ENCODE results near the gene CYTH2. TPM values are rescaled to one million over a fixed set of nuclear protein-coding genes. Genes with fewer than 3 reads are reported as not detected.

Gene CYTH2
- total RNA-seq, 1 donor from 2014 or later: 67.1 TPM

DNA sequence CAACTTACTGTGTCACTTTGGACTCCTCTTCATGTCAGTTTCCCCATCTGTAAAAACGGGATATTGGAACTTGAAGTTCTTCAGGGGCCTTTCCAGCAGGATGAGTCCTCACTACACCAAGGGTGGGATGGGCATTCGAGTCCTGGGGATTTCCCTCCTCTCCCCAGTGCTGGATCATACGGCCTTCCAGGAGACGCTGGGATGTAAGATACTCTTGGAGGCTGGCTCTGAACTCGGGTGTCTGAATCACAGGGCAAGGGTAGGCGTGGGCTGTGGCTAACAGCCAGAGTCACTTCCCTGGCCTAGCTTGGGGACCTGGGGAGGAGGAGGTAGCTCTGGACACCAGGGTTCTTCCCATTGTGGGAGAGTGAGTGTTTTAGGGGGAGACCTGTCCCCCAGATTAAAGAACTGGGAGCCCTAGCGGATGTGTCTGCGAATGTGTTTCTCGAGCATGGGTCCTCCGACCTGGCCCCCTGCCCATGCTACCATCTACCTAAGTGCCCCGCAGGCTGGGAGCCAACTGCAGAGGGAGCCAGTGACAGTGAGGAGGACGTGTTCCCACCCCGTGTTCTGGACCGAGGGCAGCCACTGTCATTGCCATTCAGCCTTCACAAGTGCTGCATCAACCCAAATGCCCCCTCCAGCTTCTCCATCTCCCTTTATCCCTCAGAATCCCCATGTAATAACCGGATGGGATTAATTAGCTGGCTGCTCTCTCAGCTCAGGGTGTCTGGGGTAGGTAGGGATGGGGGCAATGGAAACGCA, 2.4 kb upstream of the CYTH2 start:
- no peaks in the 10 kb centered on the region for H3K27me3 ChIP-seq (ENCODE audit: insufficient read depth, low read length)
- no peak for TF ChIP-seq EZH2 (IDR thresholded peaks at IDR 0.05; ENCODE audit: insufficient read depth, low read length)
- TF ChIP-seq, protein P1, sequence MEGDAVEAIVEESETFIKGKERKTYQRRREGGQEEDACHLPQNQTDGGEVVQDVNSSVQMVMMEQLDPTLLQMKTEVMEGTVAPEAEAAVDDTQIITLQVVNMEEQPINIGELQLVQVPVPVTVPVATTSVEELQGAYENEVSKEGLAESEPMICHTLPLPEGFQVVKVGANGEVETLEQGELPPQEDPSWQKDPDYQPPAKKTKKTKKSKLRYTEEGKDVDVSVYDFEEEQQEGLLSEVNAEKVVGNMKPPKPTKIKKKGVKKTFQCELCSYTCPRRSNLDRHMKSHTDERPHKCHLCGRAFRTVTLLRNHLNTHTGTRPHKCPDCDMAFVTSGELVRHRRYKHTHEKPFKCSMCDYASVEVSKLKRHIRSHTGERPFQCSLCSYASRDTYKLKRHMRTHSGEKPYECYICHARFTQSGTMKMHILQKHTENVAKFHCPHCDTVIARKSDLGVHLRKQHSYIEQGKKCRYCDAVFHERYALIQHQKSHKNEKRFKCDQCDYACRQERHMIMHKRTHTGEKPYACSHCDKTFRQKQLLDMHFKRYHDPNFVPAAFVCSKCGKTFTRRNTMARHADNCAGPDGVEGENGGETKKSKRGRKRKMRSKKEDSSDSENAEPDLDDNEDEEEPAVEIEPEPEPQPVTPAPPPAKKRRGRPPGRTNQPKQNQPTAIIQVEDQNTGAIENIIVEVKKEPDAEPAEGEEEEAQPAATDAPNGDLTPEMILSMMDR (IDR thresholded peaks at IDR 0.05; ENCODE audit: insufficient read depth, low read depth, low read length): no peak
- Mint-ChIP-seq H3K4me1 (ENCODE audit: low read depth, unreplicated experiment) (peaks cover 13% of the 10 kb centered on the region), H3K27ac (ENCODE audit: unreplicated experiment) (no peak overlapping the region), H3K9me3 (ENCODE audit: unreplicated experiment) (peaks cover 5% of the 10 kb centered on the region), H3K27me3 (ENCODE audit: low read depth, unreplicated experiment) (no peaks in the 10 kb centered on the region), H3K4me3 (ENCODE audit: unreplicated experiment) (no peak overlapping the region), H3K36me3 (ENCODE audit: low read depth, unreplicated experiment) (peaks cover 20% of the 10 kb centered on the region)
- peaks cover 21% of the 10 kb centered on the region for H4K20me1 ChIP-seq (ENCODE audit: insufficient read depth, low read length)
- peaks cover 24% of the 10 kb centered on the region for H3K4me1 ChIP-seq (ENCODE audit: insufficient read depth, low read length)
- H3K4me3 ChIP-seq (ENCODE audit: insufficient read depth, low read depth, low read length): no peak overlapping the region
- peaks cover 21% of the 10 kb centered on the region for H3K79me2 ChIP-seq (ENCODE audit: insufficient read depth, low read length)
- FAIRE-seq (peak; percentile 17), DNase-seq (ENCODE audit: low read depth) (peak; percentile 66)
- H3K27ac ChIP-seq (ENCODE audit: low read depth, low read length): no peak overlapping the region
- H3K4me2 ChIP-seq (ENCODE audit: low read length): peak overlapping the region; percentile 31
- no peak overlapping the region for H3K9ac ChIP-seq (ENCODE audit: low read length)
- H3K36me3 ChIP-seq (ENCODE audit: insufficient read depth, low read length): peaks cover 13% of the 10 kb centered on the region
- no peaks in the 10 kb centered on the region for H3K9me3 ChIP-seq (ENCODE audit: insufficient read depth, low read depth, low read length)
- H2AFZ ChIP-seq (ENCODE audit: low read depth, low read length): no peak overlapping the region

DNA sequence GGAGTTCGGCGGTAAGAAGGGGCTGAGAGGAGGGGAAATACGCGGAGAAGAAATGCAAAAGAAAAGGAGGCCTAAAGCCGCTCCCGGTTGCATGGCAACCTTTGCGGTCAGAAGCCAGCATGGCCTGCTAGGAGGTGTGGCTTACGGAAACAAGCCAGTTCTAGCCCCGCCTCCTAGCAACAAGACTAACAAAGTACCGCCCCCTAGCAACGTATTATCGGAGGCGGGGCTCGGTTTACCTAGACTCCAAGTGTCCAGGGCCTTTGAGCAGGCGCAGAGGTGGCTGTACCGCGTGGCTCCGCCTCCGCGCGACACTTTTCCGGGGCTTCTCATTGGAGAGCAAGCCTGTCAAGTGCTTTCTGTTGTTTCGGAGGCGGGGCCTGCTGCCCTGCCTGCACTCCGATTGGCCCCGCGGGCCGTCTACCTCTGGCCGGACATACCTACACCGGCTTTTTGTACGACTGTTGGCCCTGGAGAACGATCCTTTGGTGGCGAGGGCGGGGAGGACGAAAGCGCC, 339 bp upstream of the CYTH2 start:
- H3K4me1 Mint-ChIP-seq (ENCODE audit: low read depth, unreplicated experiment): peaks cover 16% of the 10 kb centered on the region
- peaks cover 27% of the 10 kb centered on the region for H3K36me3 ChIP-seq (ENCODE audit: insufficient read depth, low read length)
- peaks cover 40% of the 10 kb centered on the region for H3K79me2 ChIP-seq (ENCODE audit: insufficient read depth, low read length)
- H3K4me1 ChIP-seq (ENCODE audit: insufficient read depth, low read length): peaks cover 24% of the 10 kb centered on the region
- TF ChIP-seq EZH2 (IDR thresholded peaks at IDR 0.05; ENCODE audit: insufficient read depth, low read length): no peak
- TF ChIP-seq, protein P1 (IDR thresholded peaks at IDR 0.05; ENCODE audit: insufficient read depth, low read depth, low read length): no peak
- H4K20me1 ChIP-seq (ENCODE audit: insufficient read depth, low read length): peaks cover 41% of the 10 kb centered on the region
- no peaks in the 10 kb centered on the region for H3K27me3 ChIP-seq (ENCODE audit: insufficient read depth, low read length)
- no peaks in the 10 kb centered on the region for H3K27me3 Mint-ChIP-seq (ENCODE audit: low read depth, unreplicated experiment)
- peak; percentile 95 for FAIRE-seq
- peak overlapping the region; percentile 95 for H3K27ac Mint-ChIP-seq (ENCODE audit: unreplicated experiment)
- peak overlapping the region; percentile 95 for H3K27ac ChIP-seq (ENCODE audit: low read depth, low read length)
- H3K4me3 Mint-ChIP-seq (ENCODE audit: unreplicated experiment): peak overlapping the region; percentile 92
- peak overlapping the region; percentile 82 for H3K4me3 ChIP-seq (ENCODE audit: insufficient read depth, low read depth, low read length)
- H3K4me2 ChIP-seq (ENCODE audit: low read length): peak overlapping the region; percentile 98
- no peaks in the 10 kb centered on the region for H3K9me3 ChIP-seq (ENCODE audit: insufficient read depth, low read depth, low read length)
- DNase-seq (ENCODE audit: low read depth): peak; percentile 99
- H2AFZ ChIP-seq (ENCODE audit: low read depth, low read length): peak overlapping the region; percentile 48
- H3K9me3 Mint-ChIP-seq (ENCODE audit: unreplicated experiment): peaks cover 4% of the 10 kb centered on the region
- H3K36me3 Mint-ChIP-seq (ENCODE audit: low read depth, unreplicated experiment): peaks cover 29% of the 10 kb centered on the region
- peak overlapping the region; percentile 98 for H3K9ac ChIP-seq (ENCODE audit: low read length)

Measured in astrocyte (in vitro differentiated cells and primary cell).